HFFc6 (cell line): ENCODE measurements around the gene ERFE. TPM values are rescaled to one million over a fixed set of nuclear protein-coding genes. Genes with fewer than 3 reads are reported as not detected.

Experiments
- DNase-seq: peaks from one replicate; pipeline ENCODE4 v3.0.0-alpha.2; 2018
- H3K27ac Mint-ChIP-seq: 2 replicates; pipeline ENCODE4 v1.8.0; 2020; ENCODE audit warnings: mild to moderate bottlenecking, mixed read lengths
- H3K27me3 Mint-ChIP-seq: 2 replicates; pipeline ENCODE4 v1.8.0; 2021; ENCODE audit warnings: mild to moderate bottlenecking, moderate library complexity, mixed read lengths; ENCODE audit not compliant: insufficient read depth
- H3K36me3 Mint-ChIP-seq: 2 replicates; pipeline ENCODE4 v1.8.0; 2021; ENCODE audit warnings: low read depth, mixed read lengths
- H3K4me1 Mint-ChIP-seq: 2 replicates; pipeline ENCODE4 v1.8.0; 2020; ENCODE audit warnings: low read depth, mixed read lengths
- H3K4me3 Mint-ChIP-seq: 2 replicates; pipeline ENCODE4 v1.8.0; 2020; ENCODE audit warnings: mild to moderate bottlenecking, moderate library complexity, mixed read lengths
- H3K9me3 Mint-ChIP-seq: 2 replicates; pipeline ENCODE4 v1.8.0; 2020; ENCODE audit warnings: mild to moderate bottlenecking, mixed read lengths
- total RNA-seq, 6 experiments: library from RNA; stranded (reverse); fragmentation: NEBNext Ultra II Directional; extraction: Animal tissue kit (Norgen Biotek cat#: 25700); gene quantifications; 2 replicates in 1 of 6; 3 replicates in 5 of 6; pipeline ENCODE4 v1.2.3, GENCODE V29; 2021
- TF ChIP-seq, protein P1 (sequence below): fragments of 200-600 bp; sonication (generic); IDR thresholded peaks from 2 replicates; pipeline ENCODE4 v1.5.0; 2021; ENCODE audit warnings: antibody characterized with exemption, mild to moderate bottlenecking

ERFE gene
- total RNA-seq, 6 experiments from 2014 or later, result 0.19 to 0.46 (median 0.41) TPM; not detected in 1

DNA sequence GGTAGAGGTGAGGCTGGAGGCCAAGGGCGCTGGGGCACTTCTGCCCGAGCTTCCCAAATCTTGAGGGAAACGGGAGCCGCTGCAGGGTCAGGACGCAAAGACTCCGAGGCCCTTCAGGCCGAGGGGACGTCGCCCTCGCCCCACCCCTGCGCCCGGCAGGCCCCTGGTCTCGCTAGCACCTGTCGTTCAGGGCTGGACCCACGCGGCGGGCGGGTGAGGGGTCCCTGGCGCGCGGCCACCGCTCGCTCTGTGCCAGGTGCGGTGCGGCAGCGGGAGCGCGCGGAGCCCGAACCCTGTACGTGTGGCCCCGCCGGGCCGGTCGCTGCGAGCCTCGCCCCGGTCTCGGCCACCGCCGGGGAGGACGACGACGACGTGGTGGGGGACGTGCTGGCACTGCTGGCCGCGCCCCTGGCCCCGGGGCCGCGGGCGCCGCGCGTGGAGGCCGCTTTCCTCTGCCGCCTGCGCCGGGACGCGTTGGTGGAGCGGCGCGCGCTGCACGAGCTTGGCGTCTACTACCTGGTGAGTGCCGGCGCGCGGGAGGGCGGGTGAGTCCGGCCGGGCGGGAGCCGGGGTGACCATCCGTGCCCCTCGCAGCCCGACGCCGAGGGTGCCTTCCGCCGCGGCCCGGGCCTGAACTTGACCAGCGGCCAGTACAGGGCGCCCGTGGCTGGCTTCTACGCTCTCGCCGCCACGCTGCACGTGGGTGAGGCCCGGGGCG is 4.9 kb downstream of the ERFE start:
- peaks cover 2% of the 10 kb centered on the region for H3K27me3 Mint-ChIP-seq
- DNase-seq, result no peak
- TF ChIP-seq, protein P1, sequence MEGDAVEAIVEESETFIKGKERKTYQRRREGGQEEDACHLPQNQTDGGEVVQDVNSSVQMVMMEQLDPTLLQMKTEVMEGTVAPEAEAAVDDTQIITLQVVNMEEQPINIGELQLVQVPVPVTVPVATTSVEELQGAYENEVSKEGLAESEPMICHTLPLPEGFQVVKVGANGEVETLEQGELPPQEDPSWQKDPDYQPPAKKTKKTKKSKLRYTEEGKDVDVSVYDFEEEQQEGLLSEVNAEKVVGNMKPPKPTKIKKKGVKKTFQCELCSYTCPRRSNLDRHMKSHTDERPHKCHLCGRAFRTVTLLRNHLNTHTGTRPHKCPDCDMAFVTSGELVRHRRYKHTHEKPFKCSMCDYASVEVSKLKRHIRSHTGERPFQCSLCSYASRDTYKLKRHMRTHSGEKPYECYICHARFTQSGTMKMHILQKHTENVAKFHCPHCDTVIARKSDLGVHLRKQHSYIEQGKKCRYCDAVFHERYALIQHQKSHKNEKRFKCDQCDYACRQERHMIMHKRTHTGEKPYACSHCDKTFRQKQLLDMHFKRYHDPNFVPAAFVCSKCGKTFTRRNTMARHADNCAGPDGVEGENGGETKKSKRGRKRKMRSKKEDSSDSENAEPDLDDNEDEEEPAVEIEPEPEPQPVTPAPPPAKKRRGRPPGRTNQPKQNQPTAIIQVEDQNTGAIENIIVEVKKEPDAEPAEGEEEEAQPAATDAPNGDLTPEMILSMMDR, result no peak
- H3K4me1 Mint-ChIP-seq, result peaks cover 10% of the 10 kb centered on the region
- H3K36me3 Mint-ChIP-seq, result peaks cover 4% of the 10 kb centered on the region; the same call in 1 of the 2 replicates
- H3K27ac Mint-ChIP-seq, result no peak overlapping the region
- no peak overlapping the region for H3K4me3 Mint-ChIP-seq
- H3K9me3 Mint-ChIP-seq, result no peaks in the 10 kb centered on the region

DNA sequence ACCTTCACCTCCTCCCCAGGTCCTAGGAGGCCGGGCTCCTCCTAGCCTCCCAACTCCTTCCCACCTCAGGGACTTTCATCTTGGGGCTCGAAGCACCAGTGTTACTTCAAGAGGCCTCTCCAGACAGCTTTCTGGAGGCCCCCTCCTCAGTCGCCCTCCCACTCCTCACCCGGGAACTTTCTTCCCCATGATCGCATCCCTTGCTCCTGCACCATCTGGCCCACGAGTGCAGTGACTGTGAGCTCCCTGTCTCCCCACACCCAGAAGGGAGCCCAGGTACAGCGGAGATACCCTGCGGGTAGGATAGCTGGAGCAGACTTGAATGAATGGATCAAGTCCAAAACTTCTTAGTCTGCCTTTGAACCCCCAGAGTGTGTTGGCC is 6.1 kb downstream of the ERFE start:
- Mint-ChIP-seq H3K27me3 (peaks cover 2% of the 10 kb centered on the region), H3K36me3 (peaks cover 11% of the 10 kb centered on the region), H3K27ac (0 out of 2 replicates have a peak overlapping the region, but pooled peaks have one; percentile 9), H3K4me3 (no peak overlapping the region), H3K4me1 (peaks cover 22% of the 10 kb centered on the region), H3K9me3 (no peaks in the 10 kb centered on the region)
- TF ChIP-seq, protein P1, result no peak
- no peak for DNase-seq

DNA sequence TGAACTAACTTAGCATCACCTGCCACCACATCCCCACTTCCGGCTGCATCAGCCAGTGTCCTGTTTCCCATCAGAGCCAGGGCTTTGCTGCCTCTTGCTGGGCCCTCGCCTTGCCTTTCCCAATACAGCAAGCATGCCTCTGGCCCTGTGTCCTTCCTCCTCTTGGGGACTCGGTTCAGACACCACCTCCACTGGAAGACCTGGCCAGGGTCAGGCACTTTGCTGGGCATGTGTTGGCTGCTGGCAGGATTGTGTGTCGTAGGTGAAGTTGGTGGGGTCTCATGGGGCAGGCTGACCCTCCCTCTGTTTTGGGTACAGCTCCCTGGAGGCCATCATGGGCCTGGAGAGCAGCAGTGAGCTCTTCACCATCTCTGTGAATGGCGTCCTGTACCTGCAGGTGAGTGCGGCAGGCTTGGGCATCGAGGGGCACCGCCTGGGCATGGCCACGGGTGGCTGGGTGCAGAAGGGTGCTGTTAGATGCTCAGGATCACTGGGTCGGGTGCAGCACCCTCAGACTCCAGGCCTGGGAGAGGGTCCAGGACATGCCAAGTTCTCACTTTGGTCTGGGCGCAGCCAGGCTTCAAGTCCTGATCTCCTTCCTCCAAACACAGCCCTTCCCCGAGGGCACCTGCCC is 6.6 kb downstream of the ERFE start:
- no peaks in the 10 kb centered on the region for H3K9me3 Mint-ChIP-seq
- H3K4me3 Mint-ChIP-seq, result no peak overlapping the region
- DNase-seq, result no peak
- H3K27me3 Mint-ChIP-seq, result peaks cover 2% of the 10 kb centered on the region
- H3K27ac Mint-ChIP-seq, result 0 out of 2 replicates have a peak overlapping the region, but pooled peaks have one; percentile 9
- TF ChIP-seq, protein P1, result no peak
- peaks cover 27% of the 10 kb centered on the region for H3K4me1 Mint-ChIP-seq
- peaks cover 15% of the 10 kb centered on the region for H3K36me3 Mint-ChIP-seq

DNA sequence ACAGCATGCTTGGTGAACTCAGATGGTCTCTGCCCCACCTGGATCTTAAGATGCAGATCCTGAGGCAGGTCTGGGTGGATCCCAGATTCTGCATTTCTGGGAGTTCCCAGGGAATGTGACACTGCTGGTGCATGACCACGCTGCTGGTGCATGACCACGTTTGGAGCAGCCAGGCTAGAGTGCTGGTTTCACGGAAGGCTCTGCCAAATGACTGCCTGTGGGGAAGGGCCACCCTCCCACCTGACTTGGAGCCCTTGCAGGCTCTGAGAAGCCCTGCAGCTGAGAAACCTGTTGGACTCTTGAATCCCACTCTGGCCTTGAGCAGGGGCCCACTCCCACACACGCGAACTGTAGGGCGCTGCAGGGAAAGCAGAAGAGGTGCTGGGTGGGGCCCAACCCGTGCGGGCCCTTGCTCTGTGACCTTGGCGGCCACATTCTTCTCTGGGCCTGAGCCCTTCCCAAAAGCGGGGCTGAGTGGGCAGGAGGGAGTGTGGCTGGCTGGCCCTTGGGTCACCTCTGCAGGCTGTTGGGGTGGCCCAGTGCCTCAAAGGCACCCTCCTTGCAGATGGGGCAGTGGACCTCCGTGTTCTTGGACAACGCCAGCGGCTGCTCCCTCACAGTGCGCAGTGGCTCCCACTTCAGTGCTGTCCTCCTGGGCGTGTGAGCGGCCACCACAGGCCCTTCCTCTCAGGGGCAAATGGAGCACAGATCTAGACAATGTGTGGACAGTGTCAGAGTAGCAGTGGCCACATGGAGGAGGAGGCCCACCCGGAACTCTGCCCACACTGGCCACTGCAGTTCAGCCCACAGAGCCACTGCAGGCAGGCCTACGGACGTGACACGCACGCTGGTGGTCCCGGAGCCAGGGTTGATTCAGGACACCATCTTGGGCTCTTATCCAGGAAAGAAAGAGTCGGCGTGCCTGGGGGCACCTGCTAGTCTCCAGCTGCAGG is 7.9 kb downstream of the ERFE start:
- no peak for DNase-seq
- Mint-ChIP-seq H3K4me1 (peaks cover 40% of the 10 kb centered on the region), H3K4me3 (no peak overlapping the region), H3K9me3 (no peaks in the 10 kb centered on the region), H3K36me3 (peaks cover 22% of the 10 kb centered on the region), H3K27me3 (peaks cover 2% of the 10 kb centered on the region), H3K27ac (no peak overlapping the region)
- TF ChIP-seq, protein P1, result no peak

DNA sequence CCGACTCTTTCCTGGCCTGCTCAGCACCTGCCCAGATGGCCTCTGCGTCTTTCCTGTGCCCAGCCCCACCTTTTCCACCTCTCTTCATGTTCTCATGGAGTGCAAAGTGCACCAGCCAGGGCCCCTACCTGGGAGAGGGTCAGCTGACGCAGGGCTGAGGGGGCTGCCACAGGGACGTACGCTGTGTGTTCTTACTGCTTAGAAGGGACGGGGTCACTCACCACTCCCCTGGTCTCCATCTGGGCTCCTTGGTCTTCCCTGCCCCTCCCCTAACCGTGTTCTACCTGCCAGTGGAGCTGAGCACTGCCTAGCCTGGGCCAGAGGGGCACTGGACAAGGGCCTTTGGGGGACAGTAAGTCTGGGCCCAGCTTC is 8.6 kb downstream of the ERFE start:
- Mint-ChIP-seq H3K4me1 (peaks cover 47% of the 10 kb centered on the region), H3K4me3 (no peak overlapping the region), H3K27ac (no peak overlapping the region), H3K9me3 (no peaks in the 10 kb centered on the region), H3K36me3 (peaks cover 29% of the 10 kb centered on the region), H3K27me3 (peaks cover 2% of the 10 kb centered on the region)
- TF ChIP-seq, protein P1, result no peak
- no peak for DNase-seq
